ENCODE results near the gene PI16. TPM values are rescaled to one million over a fixed set of nuclear protein-coding genes. Genes with fewer than 3 reads are reported as not detected.

PI16 gene
- polyA plus RNA-seq, 1 of the 3 experiments (the other 2 are of a cell fraction) = 0.02 TPM

- Histone ChIP-seq H3K27me3 (ENCODE audit: insufficient read depth) (no peaks in the 10 kb centered on the region), H4K20me1 (ENCODE audit: insufficient read depth) (no peaks in the 10 kb centered on the region), H3K27ac (ENCODE audit: low read depth in 2 of 2, low read length in 1 of 2) (no peak overlapping the region), H3K9me3 (no peaks in the 10 kb centered on the region), H3K79me2 (ENCODE audit: insufficient read depth) (no peaks in the 10 kb centered on the region), H2AFZ (ENCODE audit: low read depth) (no peak overlapping the region), H3K36me3 (replicated peaks in 1 of 2; ENCODE audit: control insufficient read depth in 1 of 2, insufficient read depth in 2 of 2, low read length in 1 of 2) (no peaks in the 10 kb centered on the region), H3K9ac (no peak overlapping the region), H3F3A (replicated peaks; ENCODE audit: insufficient read depth) (peaks cover 8% of the 10 kb centered on the region), H3K4me2 (no peak overlapping the region), H3K4me3 (ENCODE audit: low read depth in 2 of 2, low read length in 1 of 2) (no peak overlapping the region), H3K4me1 (ENCODE audit: control insufficient read depth in 1 of 2, insufficient read depth in 2 of 2, low read depth in 1 of 2, low read length in 1 of 2) (peaks cover 0 to 8% of the 10 kb centered on the region in 2 experiments; a peak in 1 of 4 replicates), H3K9me2 (no peaks in the 10 kb centered on the region)
- ChIA-PET POLR2A (interaction anchor here (1.1 kb wide), 1 partner anchor 13 kb away, joined by 3 read pairs; no protein-coding TSS in a partner anchor), CTCF (interaction anchor here (0.8 to 3.5 kb wide), 2 partner anchors 81 to 171 kb away, joined by 3 to 15 read pairs; no protein-coding TSS in a partner anchor)
- WGBS (ENCODE audit: low lambda C conversion rate) = 93% methylated on average over 5 of the region's 5 CpGs
- no peak for DNase-seq
- TF ChIP-seq JUND (IDR thresholded peaks at IDR 0.05) (no peak), GATA2 (CRISPR knock-in tag; IDR thresholded peaks at IDR 0.05) (no peak), IRF3 (IDR thresholded peaks at IDR 0.05; ENCODE audit: low read depth, low read length) (no peak), CHD2 (IDR thresholded peaks at IDR 0.05; ENCODE audit: low read length, partially characterized antibody) (no peak), PBX3 (IDR thresholded peaks at IDR 0.05) (no peak), SMC3 (IDR thresholded peaks at IDR 0.05; ENCODE audit: low read depth, low read length) (no peak)
Observed at GRCh38 chr6:36936824-36937223, 17.7 kb upstream of the PI16 start.

- no peaks in the 10 kb centered on the region for H3K9me3 ChIP-seq
- H3K27ac ChIP-seq (ENCODE audit: low read depth in 2 of 2, low read length in 1 of 2) = no peak overlapping the region
- H3K9me2 ChIP-seq = no peaks in the 10 kb centered on the region
- no peak overlapping the region for H3K9ac ChIP-seq
- no peak for TF ChIP-seq ZBTB33 (IDR thresholded peaks at IDR 0.05; ENCODE audit: borderline replicate concordance, low read depth)
- H3K4me1 ChIP-seq (ENCODE audit: control insufficient read depth in 1 of 2, insufficient read depth in 2 of 2, low read depth in 1 of 2, low read length in 1 of 2) = peaks cover 0 to 8% of the 10 kb centered on the region in 2 experiments; a peak in 1 of 4 replicates
- no peak overlapping the region for H3K4me2 ChIP-seq
- CTCF ChIA-PET = interaction anchor here (0.6 to 3.5 kb wide), 3 partner anchors 42 to 172 kb away, joined by 3 to 15 read pairs (median 3); no protein-coding TSS in a partner anchor
- no peak overlapping the region for H2AFZ ChIP-seq (ENCODE audit: low read depth)
- H4K20me1 ChIP-seq (ENCODE audit: insufficient read depth) = no peaks in the 10 kb centered on the region
- H3K4me3 ChIP-seq (ENCODE audit: low read depth in 2 of 2, low read length in 1 of 2) = no peak overlapping the region
- no peaks in the 10 kb centered on the region for H3K36me3 ChIP-seq (replicated peaks in 1 of 2; ENCODE audit: control insufficient read depth in 1 of 2, insufficient read depth in 2 of 2, low read length in 1 of 2)
- DNase-seq = no peak
- H3K27me3 ChIP-seq (ENCODE audit: insufficient read depth) = no peaks in the 10 kb centered on the region
- 78% methylated on average over 6 of the region's 6 CpGs for WGBS (ENCODE audit: low lambda C conversion rate)
- H3F3A ChIP-seq (replicated peaks; ENCODE audit: insufficient read depth) = peaks cover 8% of the 10 kb centered on the region
- no peaks in the 10 kb centered on the region for H3K79me2 ChIP-seq (ENCODE audit: insufficient read depth)
- POLR2A ChIA-PET = no interaction called here
Observed at GRCh38 chr6:36937896-36938295, 16.6 kb upstream of the PI16 start.
